ENCODE data around the gene TSPAN10. TPM values are rescaled to one million over a fixed set of nuclear protein-coding genes. Genes with fewer than 3 reads are reported as not detected.

The TSPAN10 gene
- total RNA-seq, 4 donors from 2014 or later = 0.19 to 2.1 (median 0.72) TPM; not detected in 1

GRCh38 chr17:81694810-81695209 is 57.8 kb downstream of the TSPAN10 start:
- Histone ChIP-seq H3K36me3 (peaks cover 83 to 100% (median 84%) of the 10 kb centered on the region in 3 donors), H3K4me1 (peaks cover 0 to under 1% (median 0%) of the 10 kb centered on the region in 3 donors), H3K4me3 (no peak overlapping the region), H3K27ac (no peak overlapping the region), H3K9me3 (no peaks in the 10 kb centered on the region), H3K27me3 (no peaks in the 10 kb centered on the region)
- whole genome bisulfite sequencing, 2 donors = 82% methylated on average over 6 of the region's 19 CpGs; no CpG with 5 or more reads in 1 of the 2 donors
- TF ChIP-seq POLR2A (IDR thresholded peaks at IDR 0.05) (no peak), CTCF (IDR thresholded peaks at IDR 0.05) (no peak)
- DNase-seq = no peak
- intact Hi-C loops (cut with DNase I) = no loop called here

GRCh38 chr17:81695211-81695610 is 58.2 kb downstream of the TSPAN10 start:
- DNase-seq = no peak
- Histone ChIP-seq H3K4me3 (no peak overlapping the region), H3K36me3 (peaks cover 80 to 100% (median 88%) of the 10 kb centered on the region in 3 donors), H3K27me3 (no peaks in the 10 kb centered on the region), H3K4me1 (no peaks in the 10 kb centered on the region), H3K9me3 (no peaks in the 10 kb centered on the region), H3K27ac (no peak overlapping the region)
- TF ChIP-seq POLR2A (IDR thresholded peaks at IDR 0.05) (no peak), CTCF (IDR thresholded peaks at IDR 0.05) (no peak)
- intact Hi-C loops (cut with DNase I) = no loop called here
- WGBS, 2 donors = 100% methylated on average over 2 of the region's 6 CpGs; no CpG with 5 or more reads in 1 of the 2 donors

DNA sequence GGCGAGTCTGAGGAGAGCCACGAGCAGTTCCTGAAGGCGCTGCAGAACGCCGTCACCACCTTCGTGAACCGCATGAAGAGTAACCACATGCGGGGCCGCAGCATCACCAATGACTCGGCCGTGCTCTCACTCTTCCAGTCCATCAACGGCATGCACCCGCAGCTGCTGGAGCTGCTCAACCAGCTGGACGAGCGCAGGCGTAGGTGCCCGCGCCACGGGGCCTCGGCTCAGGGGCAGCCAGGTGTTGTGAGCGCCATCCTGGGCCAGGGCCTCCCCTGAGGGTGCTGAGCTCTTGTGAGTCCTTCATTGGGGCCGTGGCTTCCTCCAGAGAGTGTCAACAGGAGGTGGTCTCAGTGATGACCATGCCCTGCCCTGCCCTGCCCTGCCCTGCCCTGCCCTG is 58.8 kb downstream of the TSPAN10 start:
- Histone ChIP-seq H3K36me3 (peaks cover 74 to 100% (median 86%) of the 10 kb centered on the region in 3 donors), H3K4me1 (peaks cover 2 to 6% (median 3%) of the 10 kb centered on the region in 3 donors), H3K27me3 (no peaks in the 10 kb centered on the region), H3K9me3 (no peaks in the 10 kb centered on the region), H3K27ac (no peak overlapping the region), H3K4me3 (no peak overlapping the region)
- 67 to 84% methylated on average over 3 to 6 of the region's 22 CpGs for WGBS, 2 donors
- DNase-seq = no peak
- TF ChIP-seq CTCF (IDR thresholded peaks at IDR 0.05) (no peak), POLR2A (IDR thresholded peaks at IDR 0.05) (no peak)
- intact Hi-C loops (cut with DNase I) = no loop called here

- no peak for DNase-seq
- 91 to 92% methylated on average over 7 of the region's 40 CpGs for WGBS, 2 donors
- Histone ChIP-seq H3K27me3 (no peaks in the 10 kb centered on the region), H3K9me3 (no peaks in the 10 kb centered on the region), H3K4me1 (peaks cover 8 to 11% (median 9%) of the 10 kb centered on the region in 3 donors), H3K27ac (no peak overlapping the region), H3K4me3 (no peak overlapping the region), H3K36me3 (peaks cover 73 to 100% (median 80%) of the 10 kb centered on the region in 3 donors)
- no peak for TF ChIP-seq CTCF (IDR thresholded peaks at IDR 0.05)
- no peak for TF ChIP-seq POLR2A (IDR thresholded peaks at IDR 0.05)
- intact Hi-C loops (cut with DNase I) = no loop called here
Observed at GRCh38 chr17:81696218-81696941, 59.4 kb downstream of the TSPAN10 start.

- Histone ChIP-seq H3K27ac (no peak overlapping the region), H3K4me3 (no peak overlapping the region), H3K27me3 (no peaks in the 10 kb centered on the region), H3K36me3 (peaks cover 66 to 93% (median 71%) of the 10 kb centered on the region in 3 donors), H3K9me3 (no peaks in the 10 kb centered on the region), H3K4me1 (peaks cover 18 to 22% (median 20%) of the 10 kb centered on the region in 3 donors)
- 81 to 87% methylated on average over 18 to 21 of the region's 25 CpGs for WGBS, 2 donors
- no peak for DNase-seq
- TF ChIP-seq CTCF (IDR thresholded peaks at IDR 0.05) = no peak
- no peak for TF ChIP-seq POLR2A (IDR thresholded peaks at IDR 0.05)
- intact Hi-C loops (cut with DNase I) = no loop called here
Observed at GRCh38 chr17:81697261-81698044, 60.5 kb downstream of the TSPAN10 start.
